HepG2 (cell line): ENCODE results near the gene CFAP99. TPM values are rescaled to one million over a fixed set of nuclear protein-coding genes. Genes with fewer than 3 reads are reported as not detected.

Source experiments
- ASH2L ChIP-seq: fragments of 300-600, 200-600 bp; sonication (generic); IDR thresholded peaks from 2 replicates; pipeline ENCODE4 v1.7.0; 2017; ENCODE audit warnings: low read depth, mild to moderate bottlenecking, moderate library complexity, mixed read lengths, low read length; ENCODE audit not compliant: insufficient read length
- CHD2 ChIP-seq: IDR thresholded peaks from 2 replicates; pipeline ENCODE4 v1.6.1; 2011; ENCODE audit warnings: low read depth, low read length, improper control_type of control experiment
- ELF3 ChIP-seq: IDR thresholded peaks from 2 replicates; pipeline ENCODE4 v1.6.1; 2016; ENCODE audit warnings: missing genetic modification reagents, missing compliant biosample characterization
- FOSL2 ChIP-seq: sonication (generic); formaldehyde crosslinking; IDR thresholded peaks from 2 replicates; pipeline ENCODE4 v1.4.0; 2020; ENCODE audit warnings: missing genetic modification reagents
- HDAC1 ChIP-seq: sonication (generic); formaldehyde crosslinking; IDR thresholded peaks from 2 replicates; pipeline ENCODE4 v1.5.1; 2020; ENCODE audit warnings: mild to moderate bottlenecking, missing genetic modification reagents
- HOXD1 ChIP-seq: sonication (generic); formaldehyde crosslinking; IDR thresholded peaks from 2 replicates; pipeline ENCODE4 v1.5.0; 2020; ENCODE audit warnings: missing genetic modification reagents
- KDM6A ChIP-seq: IDR thresholded peaks from 2 replicates; pipeline ENCODE4 v1.6.1; 2016; ENCODE audit warnings: low read depth
- NCOR1 ChIP-seq: fragments of 200-600 bp; sonication (generic); IDR thresholded peaks from 2 replicates; pipeline ENCODE4 v1.7.0; 2017; ENCODE audit warnings: antibody characterized with exemption, low read length, borderline replicate concordance
- NFRKB ChIP-seq: fragments of 450-650 bp; IDR thresholded peaks from 2 replicates; pipeline ENCODE4 v1.6.1; 2017
- NKX3-1 ChIP-seq: sonication (generic); formaldehyde crosslinking; IDR thresholded peaks from 2 replicates; pipeline ENCODE4 v1.5.0; 2020; ENCODE audit warnings: missing genetic modification reagents
- NR1H2 ChIP-seq: sonication (generic); formaldehyde crosslinking; IDR thresholded peaks from 2 replicates; pipeline ENCODE4 v1.8.1; 2022; ENCODE audit warnings: low read depth, missing genetic modification reagents, borderline replicate concordance
- PHF5A ChIP-seq: IDR thresholded peaks from one replicate; pipeline ENCODE4 v1.6.1; 2018; ENCODE audit warnings: low read depth, missing genetic modification reagents; ENCODE audit not compliant: unreplicated experiment
- PREB ChIP-seq: sonication (generic); formaldehyde crosslinking; IDR thresholded peaks from 2 replicates; pipeline ENCODE4 v1.4.0; 2020; ENCODE audit warnings: missing genetic modification reagents
- SCMH1 ChIP-seq: sonication (generic); formaldehyde crosslinking; IDR thresholded peaks from 2 replicates; pipeline ENCODE4 v1.9.0; 2021; ENCODE audit warnings: missing genetic modification reagents, mild to moderate bottlenecking, borderline replicate concordance
- SNAPC2 ChIP-seq: sonication (generic); formaldehyde crosslinking; IDR thresholded peaks from 2 replicates; pipeline ENCODE4 v1.8.1; 2022; ENCODE audit warnings: mild to moderate bottlenecking, missing genetic modification reagents
- TRIM24 ChIP-seq: sonication (generic); formaldehyde crosslinking; IDR thresholded peaks from 2 replicates; pipeline ENCODE4 v1.8.0; 2022; ENCODE audit warnings: mild to moderate bottlenecking, missing genetic modification reagents
- ZGPAT ChIP-seq: IDR thresholded peaks from 2 replicates; pipeline ENCODE4 v1.6.1; 2016; ENCODE audit warnings: mild to moderate bottlenecking
- ZNF160 ChIP-seq: sonication (generic); formaldehyde crosslinking; IDR thresholded peaks from 2 replicates; pipeline ENCODE4 v1.8.0; 2022; ENCODE audit warnings: mild to moderate bottlenecking, inconsistent platforms, missing genetic modification reagents
- ZNF224 ChIP-seq: sonication (generic); formaldehyde crosslinking; IDR thresholded peaks from 2 replicates; pipeline ENCODE4 v1.5.0; 2020; ENCODE audit warnings: mild to moderate bottlenecking, missing genetic modification reagents
- ZNF572 ChIP-seq: sonication (generic); formaldehyde crosslinking; IDR thresholded peaks from 2 replicates; pipeline ENCODE4 v1.5.1; 2020; ENCODE audit warnings: mild to moderate bottlenecking, missing genetic modification reagents
- ZNF589 ChIP-seq: sonication (generic); formaldehyde crosslinking; conservative IDR thresholded peaks from 2 replicates; pipeline ENCODE4 v1.8.0; 2022; ENCODE audit warnings: mild to moderate bottlenecking, moderate library complexity, missing genetic modification reagents
- ZNF816 ChIP-seq: sonication (generic); formaldehyde crosslinking; IDR thresholded peaks from 2 replicates; pipeline ENCODE4 v1.8.0; 2022; ENCODE audit warnings: missing genetic modification reagents, mild to moderate bottlenecking, borderline replicate concordance
- ZSCAN30 ChIP-seq: sonication (generic); formaldehyde crosslinking; IDR thresholded peaks from 2 replicates; pipeline ENCODE4 v1.5.0; 2020; ENCODE audit warnings: mild to moderate bottlenecking, missing genetic modification reagents
- ZZZ3 ChIP-seq: sonication (generic); formaldehyde crosslinking; IDR thresholded peaks from 2 replicates; pipeline ENCODE4 v1.4.0; 2020; ENCODE audit warnings: missing genetic modification reagents, mild to moderate bottlenecking, borderline replicate concordance
- polyA plus RNA-seq, 8 experiments: library from polyadenylated mRNA; depleted of rRNA in 3 of 8; stranded (reverse) in 7 of 8; unstranded in 1 of 8; fragments of >200 nt; fragmentation: Illumina TruSeq in 4 of 8; extraction: Trizol in 4 of 8; gene quantifications; 2 replicates each; pipeline versions ENCODE4 v1.2.1 to v1.2.3, GENCODE V29; 2011 to 2016; ENCODE audit warnings: low read depth in 4 of 8, missing spikeins in 1 of 8, mixed read lengths in 1 of 8; ENCODE audit not compliant: insufficient read depth in 1 of 8
- total RNA-seq, 5 experiments: library from RNA; depleted of rRNA; stranded (reverse); fragments of >200 nt; fragmentation: Illumina TruSeq; extraction: Trizol; gene quantifications; 2 replicates each; pipeline ENCODE4 v1.2.3, GENCODE V29; 2016; ENCODE audit warnings: low read depth in 1 of 5
- TF ChIP-seq, protein P1 (sequence below): sonication (generic); formaldehyde crosslinking; IDR thresholded peaks from 2 replicates; pipeline ENCODE4 v1.5.1; 2020; ENCODE audit warnings: missing genetic modification reagents, mild to moderate bottlenecking, borderline replicate concordance
- TF ChIP-seq, protein P2 (sequence below): sonication (generic); formaldehyde crosslinking; IDR thresholded peaks from 2 replicates; pipeline ENCODE4 v1.4.0; 2020; ENCODE audit warnings: mild to moderate bottlenecking, missing genetic modification reagents

Gene CFAP99
- total and polyA plus RNA-seq, 2 of the 13 experiments (the other 11 are each of a cell fraction or from before 2014, with no cell fraction given): not detected

DNA sequence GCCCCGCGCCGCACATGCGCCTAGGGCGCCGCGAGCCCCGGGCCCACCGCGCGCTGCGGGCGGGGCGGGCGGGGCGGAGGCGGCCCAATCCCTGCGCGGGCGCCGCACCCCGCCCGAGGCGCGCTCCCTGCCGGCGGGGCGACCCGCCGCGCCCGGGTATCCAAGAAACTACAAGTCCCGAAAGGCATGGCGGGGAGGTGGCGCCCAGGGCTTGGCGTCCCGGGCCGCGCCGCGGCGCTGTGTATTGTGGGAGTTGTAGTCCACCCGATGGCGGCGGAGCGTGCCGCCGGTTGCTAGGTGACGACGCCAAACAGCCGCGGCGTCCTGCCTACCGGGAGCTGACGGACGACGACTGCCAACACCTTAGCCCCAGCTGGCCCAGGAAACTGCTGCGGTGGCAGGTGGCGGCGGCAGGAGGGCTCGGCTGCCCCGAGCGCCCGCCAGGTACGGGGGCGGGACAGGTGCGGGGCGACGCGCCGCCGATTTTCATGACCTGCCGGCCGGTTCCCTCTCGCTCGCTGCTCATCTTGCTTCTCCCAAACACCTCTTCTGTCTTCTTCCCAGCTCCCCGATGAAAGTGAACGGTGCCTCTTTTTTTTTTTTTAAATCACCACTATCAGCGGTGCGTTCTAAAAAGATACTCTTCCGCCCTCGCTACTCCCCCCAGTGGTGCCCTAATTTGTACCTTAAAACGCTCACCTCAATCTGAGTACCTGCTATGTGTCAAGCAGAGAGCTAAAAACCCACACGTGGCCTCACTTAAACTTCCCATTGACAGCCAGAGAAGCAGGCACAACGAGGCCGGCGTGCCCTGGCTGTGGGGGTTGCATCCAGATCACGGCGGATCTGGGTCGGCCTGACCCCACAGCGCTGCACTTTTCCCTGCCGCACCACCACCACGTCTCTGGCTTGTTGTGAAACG lies at the start of gene CFAP99 (continued):
- TF ChIP-seq KDM6A (CRISPR knock-in tag) (no peak), NCOR1 (no peak), PREB (CRISPR knock-in tag) (no peak), NKX3-1 (CRISPR knock-in tag) (no peak), HDAC1 (peak; percentile 71), ZGPAT (peak; percentile 61; the same call in 1 of the 2 replicates), SCMH1 (CRISPR knock-in tag) (no peak), ASH2L (no peak), ZNF816 (CRISPR knock-in tag) (no peak), ZZZ3 (CRISPR knock-in tag) (no peak), CHD2 (no peak), PHF5A (CRISPR knock-in tag) (no peak), ZSCAN30 (no peak), ZNF160 (no peak), SNAPC2 (no peak), ZNF589 (CRISPR knock-in tag) (no peak), FOSL2 (CRISPR knock-in tag) (0 out of 2 replicates have a peak, but pooled peaks have one; percentile 6), NR1H2 (CRISPR knock-in tag) (no peak), NFRKB (no peak), ZNF572 (CRISPR knock-in tag) (no peak), TRIM24 (no peak), ZNF224 (CRISPR knock-in tag) (no peak), ELF3 (CRISPR knock-in tag) (no peak), HOXD1 (CRISPR knock-in tag) (no peak)
- TF ChIP-seq, protein P1, sequence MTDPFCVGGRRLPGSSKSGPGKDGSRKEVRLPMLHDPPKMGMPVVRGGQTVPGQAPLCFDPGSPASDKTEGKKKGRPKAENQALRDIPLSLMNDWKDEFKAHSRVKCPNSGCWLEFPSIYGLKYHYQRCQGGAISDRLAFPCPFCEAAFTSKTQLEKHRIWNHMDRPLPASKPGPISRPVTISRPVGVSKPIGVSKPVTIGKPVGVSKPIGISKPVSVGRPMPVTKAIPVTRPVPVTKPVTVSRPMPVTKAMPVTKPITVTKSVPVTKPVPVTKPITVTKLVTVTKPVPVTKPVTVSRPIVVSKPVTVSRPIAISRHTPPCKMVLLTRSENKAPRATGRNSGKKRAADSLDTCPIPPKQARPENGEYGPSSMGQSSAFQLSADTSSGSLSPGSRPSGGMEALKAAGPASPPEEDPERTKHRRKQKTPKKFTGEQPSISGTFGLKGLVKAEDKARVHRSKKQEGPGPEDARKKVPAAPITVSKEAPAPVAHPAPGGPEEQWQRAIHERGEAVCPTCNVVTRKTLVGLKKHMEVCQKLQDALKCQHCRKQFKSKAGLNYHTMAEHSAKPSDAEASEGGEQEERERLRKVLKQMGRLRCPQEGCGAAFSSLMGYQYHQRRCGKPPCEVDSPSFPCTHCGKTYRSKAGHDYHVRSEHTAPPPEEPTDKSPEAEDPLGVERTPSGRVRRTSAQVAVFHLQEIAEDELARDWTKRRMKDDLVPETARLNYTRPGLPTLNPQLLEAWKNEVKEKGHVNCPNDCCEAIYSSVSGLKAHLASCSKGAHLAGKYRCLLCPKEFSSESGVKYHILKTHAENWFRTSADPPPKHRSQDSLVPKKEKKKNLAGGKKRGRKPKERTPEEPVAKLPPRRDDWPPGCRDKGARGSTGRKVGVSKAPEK (CRISPR knock-in tag): no peak
- TF ChIP-seq, protein P2, sequence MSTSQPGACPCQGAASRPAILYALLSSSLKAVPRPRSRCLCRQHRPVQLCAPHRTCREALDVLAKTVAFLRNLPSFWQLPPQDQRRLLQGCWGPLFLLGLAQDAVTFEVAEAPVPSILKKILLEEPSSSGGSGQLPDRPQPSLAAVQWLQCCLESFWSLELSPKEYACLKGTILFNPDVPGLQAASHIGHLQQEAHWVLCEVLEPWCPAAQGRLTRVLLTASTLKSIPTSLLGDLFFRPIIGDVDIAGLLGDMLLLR: 0 out of 2 replicates have a peak, but pooled peaks have one; percentile 38
